ENCODE measurements around the gene ORC2.

- no peak for TF ChIP-seq GATA2 (IDR thresholded peaks at IDR 0.05; ENCODE audit: low read depth, low read length)
- TF ChIP-seq GATA3 (IDR thresholded peaks at IDR 0.05; ENCODE audit: low read depth, low read length), result no peak
Measured at GRCh38 chr2:200864176-200865034, 99.1 kb downstream of the ORC2 start, which contains the start of gene CLK1.
